Subcutaneous abdominal adipose tissue (tissue), 5 donors: ENCODE measurements around the gene KDM3A.

Source experiments
- H3K27ac ChIP-seq: one replicate; pipeline ENCODE4 v1.7.0; 2013; ENCODE audit warnings: low read depth, mild to moderate bottlenecking, inconsistent platforms, low read length, moderate library complexity
- H3K27me3 ChIP-seq, 5 donors: one replicate each; pipeline ENCODE4 v1.7.0; 2013; ENCODE audit warnings: low read length in 5 of 5, inconsistent platforms in 1 of 5; ENCODE audit not compliant: control insufficient read depth in 5 of 5, insufficient read depth in 4 of 5
- H3K36me3 ChIP-seq, 5 donors: one replicate each; pipeline ENCODE4 v1.7.0; 2013; ENCODE audit warnings: low read length in 5 of 5; ENCODE audit not compliant: control insufficient read depth in 5 of 5, insufficient read depth in 5 of 5
- H3K4me1 ChIP-seq, 5 donors: one replicate each; pipeline ENCODE4 v1.7.0; 2013; ENCODE audit warnings: low read length in 5 of 5, mild to moderate bottlenecking in 3 of 5, moderate library complexity in 1 of 5; ENCODE audit not compliant: control insufficient read depth in 5 of 5, insufficient read depth in 5 of 5
- H3K4me3 ChIP-seq, 5 donors: one replicate each; pipeline ENCODE4 v1.7.0; 2013; ENCODE audit warnings: low read length in 5 of 5, low read depth in 1 of 5
- H3K9ac ChIP-seq, 5 donors: one replicate each; pipeline ENCODE4 v1.7.0; 2013; ENCODE audit warnings: low read length in 5 of 5, mild to moderate bottlenecking in 4 of 5, moderate library complexity in 3 of 5
- H3K9me3 ChIP-seq, 5 donors: one replicate each; pipeline ENCODE4 v1.7.0; 2013; ENCODE audit warnings: low read length in 5 of 5; ENCODE audit not compliant: control insufficient read depth in 5 of 5
- donor health status: healthy.
- donor health status: healthy.
- donor health status: healthy.
- donor health status: healthy.
- donor health status: healthy.

KDM3A gene

GRCh38 chr2:86500325-86501083, 59.3 kb downstream of the KDM3A start:
- Histone ChIP-seq H3K4me1 (peaks cover 0 to 4% (median 0%) of the 10 kb centered on the region in 5 donors), H3K9me3 (peaks cover 0 to 12% (median 4%) of the 10 kb centered on the region in 5 donors), H3K27ac (no peak overlapping the region), H3K9ac (no peak overlapping the region), H3K4me3 (no peak overlapping the region), H3K36me3 (peaks cover 46 to 72% (median 64%) of the 10 kb centered on the region in 5 donors), H3K27me3 (no peaks in the 10 kb centered on the region)

- Histone ChIP-seq H3K36me3 (peaks cover 25 to 56% (median 56%) of the 10 kb centered on the region in 5 donors), H3K4me1 (peaks cover 0 to 7% (median 0%) of the 10 kb centered on the region in 5 donors), H3K27ac (no peak overlapping the region), H3K27me3 (no peaks in the 10 kb centered on the region), H3K9ac (no peak overlapping the region), H3K9me3 (no peaks in the 10 kb centered on the region), H3K4me3 (no peak overlapping the region)
Observed at GRCh38 chr2:86507600-86507999, 66.4 kb downstream of the KDM3A start.

- H3K27me3 ChIP-seq: no peaks in the 10 kb centered on the region
- no peak overlapping the region for H3K27ac ChIP-seq
- peaks cover 0 to 7% (median 0%) of the 10 kb centered on the region in 5 donors for H3K4me1 ChIP-seq
- H3K4me3 ChIP-seq: no peak overlapping the region
- no peaks in the 10 kb centered on the region for H3K9me3 ChIP-seq
- no peak overlapping the region for H3K9ac ChIP-seq
- H3K36me3 ChIP-seq: peaks cover 11 to 39% (median 36%) of the 10 kb centered on the region in 5 donors
Observed at GRCh38 chr2:86510436-86510933, 69.3 kb downstream of the KDM3A start.

- Histone ChIP-seq H3K4me3 (no peak overlapping the region), H3K27me3 (no peaks in the 10 kb centered on the region), H3K9me3 (no peaks in the 10 kb centered on the region), H3K4me1 (peaks cover 0 to 7% (median 0%) of the 10 kb centered on the region in 5 donors), H3K9ac (no peak overlapping the region), H3K36me3 (peaks cover 10 to 30% (median 30%) of the 10 kb centered on the region in 5 donors), H3K27ac (no peak overlapping the region)
Observed at GRCh38 chr2:86512034-86512433, 70.9 kb downstream of the KDM3A start.

GRCh38 chr2:86512892-86513291, 71.7 kb downstream of the KDM3A start:
- Histone ChIP-seq H3K36me3 (peaks cover 6 to 21% (median 21%) of the 10 kb centered on the region in 5 donors), H3K27ac (no peak overlapping the region), H3K27me3 (no peaks in the 10 kb centered on the region), H3K4me3 (no peak overlapping the region), H3K9ac (no peak overlapping the region), H3K4me1 (peaks cover 0 to 7% (median 0%) of the 10 kb centered on the region in 5 donors), H3K9me3 (no peaks in the 10 kb centered on the region)

- Histone ChIP-seq H3K4me3 (no peak overlapping the region), H3K36me3 (peaks cover 4 to 10% (median 9%) of the 10 kb centered on the region in 5 donors), H3K9ac (no peak overlapping the region), H3K9me3 (no peaks in the 10 kb centered on the region), H3K4me1 (peaks cover 0 to 7% (median 0%) of the 10 kb centered on the region in 5 donors), H3K27ac (no peak overlapping the region), H3K27me3 (no peaks in the 10 kb centered on the region)
Observed at GRCh38 chr2:86513948-86514660, 72.9 kb downstream of the KDM3A start.

- Histone ChIP-seq H3K9ac (no peak overlapping the region), H3K4me3 (no peak overlapping the region), H3K4me1 (no peaks in the 10 kb centered on the region), H3K9me3 (peaks cover 0 to 8% (median 5%) of the 10 kb centered on the region in 5 donors), H3K27ac (no peak overlapping the region), H3K27me3 (no peaks in the 10 kb centered on the region), H3K36me3 (peaks cover 0 to 8% (median 3%) of the 10 kb centered on the region in 5 donors)
Observed at GRCh38 chr2:86518481-86518880, 77.3 kb downstream of the KDM3A start.

- no peaks in the 10 kb centered on the region for H3K4me1 ChIP-seq
- H3K27ac ChIP-seq: no peak overlapping the region
- no peaks in the 10 kb centered on the region for H3K27me3 ChIP-seq
- peaks cover 0 to 9% (median 7%) of the 10 kb centered on the region in 5 donors for H3K36me3 ChIP-seq
- no peak overlapping the region for H3K9ac ChIP-seq
- H3K4me3 ChIP-seq: no peak overlapping the region
- peaks cover 0 to 8% (median 5%) of the 10 kb centered on the region in 5 donors for H3K9me3 ChIP-seq
Observed at GRCh38 chr2:86519349-86519748, 78.2 kb downstream of the KDM3A start.

- Histone ChIP-seq H3K9me3 (peaks cover 0 to 8% (median 5%) of the 10 kb centered on the region in 5 donors), H3K27me3 (no peaks in the 10 kb centered on the region), H3K27ac (no peak overlapping the region), H3K9ac (no peak overlapping the region), H3K36me3 (peaks cover 0 to 16% (median 7%) of the 10 kb centered on the region in 5 donors), H3K4me3 (no peak overlapping the region), H3K4me1 (no peaks in the 10 kb centered on the region)
Observed at GRCh38 chr2:86520153-86520552, 79.0 kb downstream of the KDM3A start.

- no peak overlapping the region for H3K27ac ChIP-seq
- H3K9ac ChIP-seq: no peak overlapping the region
- no peaks in the 10 kb centered on the region for H3K27me3 ChIP-seq
- peaks cover 5 to 21% (median 15%) of the 10 kb centered on the region in 5 donors for H3K36me3 ChIP-seq
- H3K4me3 ChIP-seq: no peak overlapping the region
- peaks cover 0 to 8% (median 5%) of the 10 kb centered on the region in 5 donors for H3K9me3 ChIP-seq
- H3K4me1 ChIP-seq: no peaks in the 10 kb centered on the region
Observed at GRCh38 chr2:86521922-86522321, 80.8 kb downstream of the KDM3A start.
